SK-N-SH (cell line): ENCODE results near the gene GTF3C1.

Experiments
- FOXM1 ChIP-seq: IDR thresholded peaks from 2 replicates; pipeline ENCODE4 v1.4.0; 2012; ENCODE audit warnings: low read depth, mild to moderate bottlenecking
- GABPA ChIP-seq: IDR thresholded peaks from 2 replicates; pipeline ENCODE4 v1.4.0; 2012; ENCODE audit warnings: low read depth, mild to moderate bottlenecking
- POLR2AphosphoS5 ChIP-seq: IDR thresholded peaks from 2 replicates; pipeline ENCODE4 v1.6.1; 2012; ENCODE audit warnings: low read depth, low read length
- RAD21 ChIP-seq: IDR thresholded peaks from 2 replicates; pipeline ENCODE4 v1.6.1; 2012; ENCODE audit warnings: mild to moderate bottlenecking, low read length
- SIN3A ChIP-seq: IDR thresholded peaks from 2 replicates; pipeline ENCODE4 v1.6.1; 2012; ENCODE audit warnings: low read depth, mild to moderate bottlenecking, low read length, moderate library complexity, borderline replicate concordance
- TCF12 ChIP-seq: IDR thresholded peaks from 2 replicates; pipeline ENCODE4 v1.4.0; 2012
- TEAD4 ChIP-seq: IDR thresholded peaks from 2 replicates; pipeline ENCODE4 v1.4.0; 2012; ENCODE audit warnings: mild to moderate bottlenecking, borderline replicate concordance; ENCODE audit not compliant: insufficient read depth
- YY1 ChIP-seq: IDR thresholded peaks from 2 replicates; pipeline ENCODE4 v1.4.0; 2012; ENCODE audit warnings: low read depth, mild to moderate bottlenecking
- TF ChIP-seq, protein P1 (sequence below): IDR thresholded peaks from 2 replicates; pipeline ENCODE4 v1.4.0; 2012; ENCODE audit warnings: low read depth
- TF ChIP-seq, protein P2 (sequence below): fragments of 200-600 bp; sonication (generic); IDR thresholded peaks from 2 replicates; pipeline ENCODE4 v1.6.1; 2017; ENCODE audit warnings: antibody characterized with exemption, mild to moderate bottlenecking, moderate library complexity

DNA sequence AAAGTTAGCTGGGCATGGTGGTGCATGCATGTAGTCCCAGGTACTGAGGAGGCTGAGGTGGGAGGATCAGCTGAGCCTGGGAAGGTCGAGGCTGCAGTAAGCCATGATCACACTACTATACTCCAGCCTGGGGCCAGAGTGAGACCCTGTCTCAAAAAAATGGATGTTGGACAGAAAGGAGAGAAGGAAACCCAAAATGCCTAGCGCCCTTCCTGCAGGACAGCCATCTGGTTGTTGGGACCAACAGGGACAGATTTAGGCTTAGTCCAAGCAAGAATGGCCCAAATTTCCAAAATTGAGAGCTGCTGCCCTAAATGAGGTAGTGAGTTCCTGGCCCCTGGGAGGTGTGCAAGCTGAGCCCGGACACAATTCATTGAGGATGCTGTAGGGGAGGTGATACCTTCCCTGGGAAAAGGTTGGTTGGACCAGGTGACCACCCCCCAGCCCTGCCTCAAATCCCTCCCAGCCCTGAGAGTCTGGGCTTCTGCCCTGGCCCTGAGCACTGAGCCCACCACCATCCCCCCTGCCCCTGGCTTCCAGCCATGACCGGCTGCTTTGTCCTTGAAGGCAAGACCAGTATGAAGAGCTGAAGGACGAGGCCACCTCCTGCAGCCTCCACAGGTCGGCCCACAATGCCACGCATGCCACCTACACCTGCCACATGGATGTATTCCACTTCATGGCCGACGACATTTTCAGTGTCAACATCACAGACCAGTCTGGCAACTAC, 112.6 kb downstream of the GTF3C1 start:
- TF ChIP-seq TEAD4, result no peak
- TF ChIP-seq GABPA, result no peak
- no peak for TF ChIP-seq FOXM1
- TF ChIP-seq, protein P1, sequence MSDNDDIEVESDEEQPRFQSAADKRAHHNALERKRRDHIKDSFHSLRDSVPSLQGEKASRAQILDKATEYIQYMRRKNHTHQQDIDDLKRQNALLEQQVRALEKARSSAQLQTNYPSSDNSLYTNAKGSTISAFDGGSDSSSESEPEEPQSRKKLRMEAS, result no peak
- TF ChIP-seq YY1, result no peak
- TF ChIP-seq, protein P2, sequence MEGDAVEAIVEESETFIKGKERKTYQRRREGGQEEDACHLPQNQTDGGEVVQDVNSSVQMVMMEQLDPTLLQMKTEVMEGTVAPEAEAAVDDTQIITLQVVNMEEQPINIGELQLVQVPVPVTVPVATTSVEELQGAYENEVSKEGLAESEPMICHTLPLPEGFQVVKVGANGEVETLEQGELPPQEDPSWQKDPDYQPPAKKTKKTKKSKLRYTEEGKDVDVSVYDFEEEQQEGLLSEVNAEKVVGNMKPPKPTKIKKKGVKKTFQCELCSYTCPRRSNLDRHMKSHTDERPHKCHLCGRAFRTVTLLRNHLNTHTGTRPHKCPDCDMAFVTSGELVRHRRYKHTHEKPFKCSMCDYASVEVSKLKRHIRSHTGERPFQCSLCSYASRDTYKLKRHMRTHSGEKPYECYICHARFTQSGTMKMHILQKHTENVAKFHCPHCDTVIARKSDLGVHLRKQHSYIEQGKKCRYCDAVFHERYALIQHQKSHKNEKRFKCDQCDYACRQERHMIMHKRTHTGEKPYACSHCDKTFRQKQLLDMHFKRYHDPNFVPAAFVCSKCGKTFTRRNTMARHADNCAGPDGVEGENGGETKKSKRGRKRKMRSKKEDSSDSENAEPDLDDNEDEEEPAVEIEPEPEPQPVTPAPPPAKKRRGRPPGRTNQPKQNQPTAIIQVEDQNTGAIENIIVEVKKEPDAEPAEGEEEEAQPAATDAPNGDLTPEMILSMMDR, result no peak
- no peak for TF ChIP-seq POLR2AphosphoS5
- no peak for TF ChIP-seq RAD21
- TF ChIP-seq SIN3A, result no peak
- TF ChIP-seq TCF12, result no peak
